H1 (cell line): Measurements from ENCODE around the gene C5. TPM values are rescaled to one million over a fixed set of nuclear protein-coding genes. Genes with fewer than 3 reads are reported as not detected.

ENCODE experiments used
- CTCF ChIA-PET: fragments of 300-600 bp; sonication (Branson Sonifier 250); formaldehyde crosslinking; loops from one replicate; lab custom pipeline; 2021; ENCODE audit not compliant: partially characterized antibody; lab: Charles Lee
- POLR2A ChIA-PET: fragments of 300-600 bp; sonication (Branson Sonifier 250); formaldehyde crosslinking; loops from one replicate; lab custom pipeline; 2021; ENCODE audit warnings: inconsistent platforms; ENCODE audit not compliant: partially characterized antibody; lab: Charles Lee
- DNase-seq, 2 experiments: peaks; one replicate each; pipeline versions ENCODE4 v3.0.0 to v3.0.0-alpha.2; 2010 to 2022; ENCODE audit warnings: low spot score in 2 of 2, low read depth in 1 of 2, mixed read lengths in 1 of 2
- FAIRE-seq: peaks from 2 replicates; lab custom pipeline; 2011; peaks lifted over from hg19 to GRCh38; lab: Jason Lieb, UNC
- H2AFZ ChIP-seq: 2 replicates; pipeline ENCODE4 v1.8.1; 2012; ENCODE audit warnings: low read length, inconsistent platforms
- H2AK5ac ChIP-seq: 2 replicates; pipeline ENCODE4 v1.6.1; 2013; ENCODE audit warnings: low read depth, low read length
- H2BK120ac ChIP-seq: replicated peaks from 2 replicates; pipeline ENCODE3; 2013; ENCODE audit warnings: low read depth, low read length, inconsistent platforms
- H2BK12ac ChIP-seq: 2 replicates; pipeline ENCODE4 v1.6.1; 2013; ENCODE audit warnings: low read depth, low read length
- H2BK15ac ChIP-seq: 2 replicates; pipeline ENCODE4 v1.6.1; 2013; ENCODE audit warnings: low read length
- H2BK20ac ChIP-seq: 2 replicates; pipeline ENCODE4 v1.6.1; 2013; ENCODE audit warnings: low read length
- H2BK5ac ChIP-seq: 2 replicates; pipeline ENCODE4 v1.6.1; 2013; ENCODE audit warnings: low read depth, low read length
- H3K14ac ChIP-seq: 2 replicates; pipeline ENCODE4 v1.6.1; 2013; ENCODE audit warnings: inconsistent platforms; ENCODE audit not compliant: insufficient read length
- H3K18ac ChIP-seq: 2 replicates; pipeline ENCODE4 v1.6.1; 2013; ENCODE audit warnings: low read length; ENCODE audit errors: extremely low read depth
- H3K23ac ChIP-seq: 2 replicates; pipeline ENCODE4 v1.6.1; 2013; ENCODE audit warnings: inconsistent platforms; ENCODE audit not compliant: insufficient read length
- H3K23me2 ChIP-seq: 2 replicates; pipeline ENCODE4 v1.6.1; 2013; ENCODE audit warnings: low read depth, low read length
- H3K27ac ChIP-seq: 2 replicates; pipeline ENCODE4 v1.6.1; 2011; ENCODE audit warnings: low read depth, low read length, inconsistent platforms
- H3K27me3 ChIP-seq, 4 experiments: replicated peaks in 1 of 4; 1 replicate in 1 of 4; 2 replicates in 3 of 4; pipeline versions ENCODE4 v1.6.1 to v1.8.1; 2011 to 2013; ENCODE audit warnings: low read length in 3 of 4, mild to moderate bottlenecking in 3 of 4, inconsistent platforms in 2 of 4, mixed read lengths in 2 of 4, moderate library complexity in 1 of 4; ENCODE audit not compliant: control insufficient read depth in 3 of 4, insufficient read depth in 3 of 4; ENCODE audit errors: extremely low read depth in 1 of 4
- H3K36me3 ChIP-seq, 4 experiments: 2 replicates each; pipeline versions ENCODE4 v1.6.1 to v1.8.1; 2011 to 2013; ENCODE audit warnings: mild to moderate bottlenecking in 4 of 4, low read length in 3 of 4, moderate library complexity in 2 of 4, control low read depth in 1 of 4, inconsistent platforms in 1 of 4; ENCODE audit not compliant: insufficient read depth in 4 of 4, control insufficient read depth in 2 of 4
- H3K4ac ChIP-seq: replicated peaks from 2 replicates; pipeline ENCODE3; 2013; ENCODE audit warnings: low read length, low read depth, mixed read lengths, inconsistent platforms; ENCODE audit not compliant: insufficient read length
- H3K4me1 ChIP-seq, 4 experiments: replicated peaks in 1 of 4; 1 replicate in 1 of 4; 2 replicates in 3 of 4; pipeline versions ENCODE4 v1.6.1 to v1.8.1; 2011 to 2013; ENCODE audit warnings: low read length in 3 of 4, inconsistent platforms in 2 of 4, mixed read lengths in 1 of 4; ENCODE audit not compliant: insufficient read depth in 4 of 4, control insufficient read depth in 3 of 4
- H3K4me2 ChIP-seq, 2 experiments: 2 replicates each; pipeline versions ENCODE4 v1.6.1 to v1.8.1; 2011 to 2013; ENCODE audit warnings: low read depth in 2 of 2, low read length in 2 of 2, control low read depth in 1 of 2, inconsistent platforms in 1 of 2, mild to moderate bottlenecking in 1 of 2; ENCODE audit not compliant: insufficient read depth in 1 of 2
- H3K4me3 ChIP-seq, 4 experiments: fragments of 200-600, 300-600 bp in 1 of 4; sonication (generic), shearing (Covaris generic), sonication (Bioruptor Twin) in 1 of 4; 2 replicates each; pipeline versions ENCODE4 v1.5.1 to v1.8.1; 2011 to 2016; ENCODE audit warnings: low read length in 4 of 4, low read depth in 3 of 4, control low read depth in 2 of 4, inconsistent platforms in 2 of 4, mild to moderate bottlenecking in 2 of 4, mixed read lengths in 1 of 4, moderate library complexity in 1 of 4; ENCODE audit not compliant: insufficient read depth in 2 of 4; ENCODE audit errors: extremely low read depth in 1 of 4
- H3K56ac ChIP-seq: replicated peaks from 2 replicates; pipeline ENCODE3; 2013; ENCODE audit warnings: low read depth, mild to moderate bottlenecking, mixed read lengths, low read length, inconsistent platforms; ENCODE audit not compliant: insufficient read length
- H3K79me1 ChIP-seq: 2 replicates; pipeline ENCODE4 v1.6.1; 2013; ENCODE audit warnings: low read depth, low read length, control low read depth
- H3K79me2 ChIP-seq, 2 experiments: 2 replicates each; pipeline versions ENCODE4 v1.6.1 to v1.8.1; 2012 to 2013; ENCODE audit warnings: low read length in 2 of 2, mild to moderate bottlenecking in 2 of 2, inconsistent platforms in 1 of 2; ENCODE audit not compliant: insufficient read depth in 2 of 2, control insufficient read depth in 1 of 2
- H3K9ac ChIP-seq, 4 experiments: replicated peaks in 1 of 4; 1 replicate in 1 of 4; 2 replicates in 3 of 4; pipeline versions ENCODE4 v1.6.1 to v1.8.1; 2011 to 2013; ENCODE audit warnings: low read depth in 3 of 4, low read length in 3 of 4, control low read depth in 2 of 4, mild to moderate bottlenecking in 2 of 4, moderate library complexity in 2 of 4, inconsistent platforms in 1 of 4; ENCODE audit errors: extremely low read depth in 1 of 4
- H3K9me3 ChIP-seq, 2 experiments: 2 replicates each; pipeline versions ENCODE4 v1.6.1 to v1.8.1; 2012 to 2013; ENCODE audit warnings: mild to moderate bottlenecking in 2 of 2, moderate library complexity in 2 of 2, control low read depth in 1 of 2, inconsistent platforms in 1 of 2, low read depth in 1 of 2, low read length in 1 of 2, mixed read lengths in 1 of 2; ENCODE audit not compliant: insufficient read depth in 2 of 2
- H4K20me1 ChIP-seq, 2 experiments: replicated peaks in 1 of 2; 2 replicates each; pipeline versions ENCODE3 to v1.8.1; 2011 to 2013; ENCODE audit warnings: inconsistent platforms in 2 of 2, low read length in 2 of 2, mild to moderate bottlenecking in 1 of 2; ENCODE audit not compliant: insufficient read depth in 2 of 2, control insufficient read depth in 1 of 2
- H4K5ac ChIP-seq: 2 replicates; pipeline ENCODE4 v1.6.1; 2013; ENCODE audit warnings: low read length, low read depth, mixed read lengths, inconsistent platforms; ENCODE audit not compliant: insufficient read length
- H4K8ac ChIP-seq: 2 replicates; pipeline ENCODE4 v1.8.0; 2013; ENCODE audit warnings: mild to moderate bottlenecking, moderate library complexity, low read length, inconsistent platforms; ENCODE audit not compliant: insufficient read depth; ENCODE audit errors: extremely low read depth
- H4K91ac ChIP-seq: replicated peaks from 2 replicates; pipeline ENCODE3; 2013; ENCODE audit warnings: low read length, mixed read lengths, inconsistent platforms; ENCODE audit not compliant: insufficient read length
- JUN ChIP-seq: IDR thresholded peaks from 2 replicates; pipeline ENCODE4 v1.6.1; 2011; ENCODE audit warnings: low read depth, mild to moderate bottlenecking, improper control_type of control experiment, low read length
- JUND ChIP-seq: IDR thresholded peaks from 2 replicates; pipeline ENCODE4 v1.6.1; 2011; ENCODE audit warnings: mild to moderate bottlenecking, improper control_type of control experiment, low read length
- NRF1 ChIP-seq: IDR thresholded peaks from 2 replicates; pipeline ENCODE4 v1.6.1; 2011; ENCODE audit warnings: mild to moderate bottlenecking, low read depth, low read length, improper control_type of control experiment
- POLR2A ChIP-seq, 2 experiments: IDR thresholded peaks; 1 replicate in 1 of 2; 2 replicates in 1 of 2; pipeline ENCODE4 v1.6.1; 2011; ENCODE audit warnings: low read depth in 2 of 2, low read length in 2 of 2, mild to moderate bottlenecking in 2 of 2; ENCODE audit errors: control extremely low read depth in 1 of 2
- RBBP5 ChIP-seq: IDR thresholded peaks from 2 replicates; pipeline ENCODE4 v1.7.1; 2012; ENCODE audit warnings: low read depth, mild to moderate bottlenecking, inconsistent platforms, low read length, moderate library complexity, borderline replicate concordance
- SAP30 ChIP-seq: fragments of 300-600 bp; sonication (generic); IDR thresholded peaks from 2 replicates; pipeline ENCODE4 v1.7.1; 2012; ENCODE audit warnings: low read length, moderate library complexity, mild to moderate bottlenecking, inconsistent platforms; ENCODE audit not compliant: insufficient read depth, insufficient replicate concordance
- SP2 ChIP-seq: IDR thresholded peaks from 2 replicates; pipeline ENCODE4 v1.6.1; 2012; ENCODE audit warnings: mild to moderate bottlenecking, low read length, inconsistent platforms
- SRF ChIP-seq: IDR thresholded peaks from 2 replicates; pipeline ENCODE4 v1.6.1; 2011; ENCODE audit warnings: mild to moderate bottlenecking, low read depth, low read length, moderate library complexity
- WGBS, 2 experiments: shearing (Covaris generic) in 1 of 2; methylation state at CpG; one replicate each; pipeline versions ENCODE4 v1.1.6 to v1.1.7; 2013 to 2015; ENCODE audit warnings: low lambda C conversion rate in 2 of 2, mixed read lengths in 2 of 2, inconsistent platforms in 1 of 2, low coverage in 1 of 2, missing lambda C conversion rate in 1 of 2; ENCODE audit not compliant: insufficient replicate concordance in 2 of 2, insufficient coverage in 1 of 2, insufficient read length in 1 of 2; ENCODE audit errors: extremely low coverage in 1 of 2, missing lambda C conversion rate in 1 of 2; 5-methylcytosine and 5-hydroxymethylcytosine counted together
- polyA plus RNA-seq, 7 experiments: library from polyadenylated mRNA; depleted of rRNA in 3 of 7; stranded (reverse) in 5 of 7; unstranded in 2 of 7; fragments of >200 nt in 5 of 7; fragments of 200-250 nt in 2 of 7; gene quantifications; 1 replicate in 5 of 7; 2 replicates in 1 of 7; 4 replicates in 1 of 7; pipeline versions ENCODE4 v1.2.1 to v1.2.3, GENCODE V29; 2011 to 2013; ENCODE audit warnings: missing spikeins in 2 of 7, mixed read lengths in 2 of 7
- total RNA-seq: library from RNA; stranded (reverse); fragmentation: NEBNext Ultra II Directional; extraction: Animal tissue kit (Norgen Biotek cat#: 25700); gene quantifications from 2 replicates; pipeline ENCODE4 v1.2.1, GENCODE V29; 2021
- TF ChIP-seq, protein P1 (sequence below): IDR thresholded peaks from 2 replicates; pipeline ENCODE4 v1.6.1; 2011; ENCODE audit warnings: low read depth, mild to moderate bottlenecking, low read length; ENCODE audit not compliant: insufficient read depth

C5 gene
- total and polyA plus RNA-seq, 2 of the 8 experiments (the other 6 are each of a cell fraction or from before 2014, with no cell fraction given), result 0.24 to 0.35 TPM

DNA sequence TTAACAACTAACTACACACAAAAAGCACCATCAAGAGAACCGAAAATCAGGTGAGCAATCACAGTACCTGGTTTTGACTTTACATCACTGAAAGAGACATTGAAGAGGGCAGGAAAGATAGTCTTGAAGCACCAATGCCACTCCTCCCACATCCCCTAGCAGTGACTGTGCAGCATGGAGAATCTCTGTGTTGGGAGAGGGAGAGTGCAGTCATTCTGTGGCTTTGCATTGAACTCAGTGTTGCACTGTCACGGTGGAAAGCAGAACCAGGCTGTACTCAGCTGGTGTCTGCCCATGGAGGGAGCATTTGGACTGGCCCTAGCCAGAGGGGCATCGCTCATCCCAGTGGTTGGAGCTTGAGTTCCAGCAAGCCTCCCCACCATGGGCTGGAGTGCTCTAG lies 40.4 kb downstream of the C5 start:
- CTCF ChIA-PET, result interaction anchor here (1.7 kb wide), 1 partner anchor 28 kb away, joined by 4 read pairs; no protein-coding TSS in a partner anchor
- Histone ChIP-seq H2AFZ (peak overlapping the region; percentile 89), H4K20me1 (no peaks in the 10 kb centered on the region), H4K91ac (no peak overlapping the region), H3K36me3 (no peaks in the 10 kb centered on the region), H3K23me2 (no peaks in the 10 kb centered on the region), H3K9ac (no peak overlapping the region), H3K23ac (no peak overlapping the region), H3K4me3 (no peak overlapping the region), H3K56ac (no peak overlapping the region), H2BK5ac (no peak overlapping the region), H2AK5ac (no peak overlapping the region), H2BK20ac (no peak overlapping the region), H3K9me3 (no peaks in the 10 kb centered on the region), H3K27ac (no peak overlapping the region), H3K27me3 (no peaks in the 10 kb centered on the region), H3K18ac (no peak overlapping the region), H4K8ac (no peak overlapping the region; the same call in 1 of the 2 replicates), H3K14ac (no peak overlapping the region), H2BK15ac (no peak overlapping the region), H2BK120ac (no peak overlapping the region), H3K79me2 (no peaks in the 10 kb centered on the region), H3K4ac (no peak overlapping the region), H3K4me2 (no peak overlapping the region), H3K4me1 (no peaks in the 10 kb centered on the region), H2BK12ac (peak overlapping the region; percentile 84; the same call in 1 of the 2 replicates), H4K5ac (no peak overlapping the region), H3K79me1 (no peaks in the 10 kb centered on the region)
- WGBS, 2 experiments, result 86% methylated on average over 3 of the region's 3 CpGs; no CpG with 5 or more reads in 1 of the 2 experiments
- DNase-seq (no peak), FAIRE-seq (no peak)
- POLR2A ChIA-PET, result interaction anchor here (0.7 kb wide), 1 partner anchor 113 kb away, joined by 3 read pairs; no protein-coding TSS in a partner anchor
- TF ChIP-seq SP2 (no peak), JUN (no peak), JUND (no peak), SAP30 (no peak), RBBP5 (no peak), POLR2A (IDR thresholded peaks at IDR 0.05; ENCODE audit: control extremely low read depth in 1 of 2, low read depth in 2 of 2, low read length in 2 of 2) (no peak), NRF1 (no peak), SRF (no peak)
- TF ChIP-seq, protein P1, sequence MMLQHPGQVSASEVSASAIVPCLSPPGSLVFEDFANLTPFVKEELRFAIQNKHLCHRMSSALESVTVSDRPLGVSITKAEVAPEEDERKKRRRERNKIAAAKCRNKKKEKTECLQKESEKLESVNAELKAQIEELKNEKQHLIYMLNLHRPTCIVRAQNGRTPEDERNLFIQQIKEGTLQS, result no peak
